ENCODE measurements around the gene ZFR.
A peak's percentile ranks its signal among the peaks of the same experiment; 100 is the strongest.
"Not testable (repeated sequence)": the region's sequence is repeated elsewhere in the genome, so short reads cannot be mapped to it uniquely, and the experiment has no call there.

The ZFR gene

GRCh38 chr5:32353420-32353819 lies 91.1 kb downstream of the ZFR start:
- no peak for DNase-seq

- DNase-seq, result no peak
These were observed 91.9 kb downstream of the ZFR start for GRCh38 chr5:32352685-32353084.

- DNase-seq, result no peak
These were observed 97.7 kb downstream of the ZFR start for GRCh38 chr5:32346869-32347268.

- no peak for DNase-seq
These were observed 101.4 kb downstream of the ZFR start for GRCh38 chr5:32343058-32343672.

- DNase-seq, result no peak
These were observed 101.9 kb downstream of the ZFR start for GRCh38 chr5:32342656-32343055.

- DNase-seq, result no peak
These were observed 104.7 kb downstream of the ZFR start for GRCh38 chr5:32339878-32340277.

GRCh38 chr5:32339198-32339597 lies 105.3 kb downstream of the ZFR start:
- DNase-seq, result no peak

- no peak for DNase-seq
These were observed 111.6 kb downstream of the ZFR start for GRCh38 chr5:32332966-32333365.

GRCh38 chr5:32332361-32332760 lies 112.2 kb downstream of the ZFR start:
- no peak for DNase-seq

GRCh38 chr5:32331935-32332274 lies 112.6 kb downstream of the ZFR start:
- DNase-seq, result peak; percentile 35

- peak; percentile 77 for DNase-seq
These were observed 113.2 kb downstream of the ZFR start for GRCh38 chr5:32331217-32331934.

GRCh38 chr5:32330126-32330971 lies 114.2 kb downstream of the ZFR start:
- no peak for DNase-seq

GRCh38 chr5:32329395-32329834 lies 115.1 kb downstream of the ZFR start:
- DNase-seq, result peak; percentile 77

GRCh38 chr5:32326216-32326772 lies 118.2 kb downstream of the ZFR start:
- no peak for DNase-seq

- no peak for DNase-seq
These were observed 118.9 kb downstream of the ZFR start for GRCh38 chr5:32325616-32326015.

GRCh38 chr5:32325062-32325461 lies 119.5 kb downstream of the ZFR start:
- no peak for DNase-seq

GRCh38 chr5:32323741-32324140 lies 120.8 kb downstream of the ZFR start:
- DNase-seq, result no peak

- DNase-seq, result no peak
These were observed 121.7 kb downstream of the ZFR start for GRCh38 chr5:32322882-32323281.

- DNase-seq, result not testable (repeated sequence)
These were observed 122.8 kb downstream of the ZFR start for GRCh38 chr5:32321787-32322186.

GRCh38 chr5:32320576-32320975 lies 124.0 kb downstream of the ZFR start:
- no peak for DNase-seq

- no peak for DNase-seq
These were observed 124.5 kb downstream of the ZFR start for GRCh38 chr5:32319926-32320543.

GRCh38 chr5:32319392-32319791 lies 125.1 kb downstream of the ZFR start:
- no peak for DNase-seq

GRCh38 chr5:32317041-32317440 lies 127.5 kb downstream of the ZFR start:
- DNase-seq, result no peak

All from NCI-H526 treated with DMSO at 0.1 percent for 48 hours (cell line).